H1 (cell line): Measurements from ENCODE around the gene GALNT18.

ENCODE experiments used
- CBX5 ChIP-seq: fragments of 300-800, 300-1000 bp; sonication (generic); IDR thresholded peaks from 2 replicates; pipeline ENCODE4 v1.7.1; 2016; ENCODE audit warnings: antibody characterized with exemption, low read length, low read depth
- CEBPB ChIP-seq: IDR thresholded peaks from 2 replicates; pipeline ENCODE4 v1.6.1; 2012; ENCODE audit warnings: low read depth, low read length
- CHD2 ChIP-seq: IDR thresholded peaks from 2 replicates; pipeline ENCODE4 v1.6.1; 2012; ENCODE audit warnings: low read length, improper control_type of control experiment
- CTCF ChIP-seq, 3 experiments: IDR thresholded peaks; 1 replicate in 2 of 3; 2 replicates in 1 of 3; pipeline versions ENCODE4 v1.5.1 to v1.6.1; 2011; ENCODE audit warnings: low read length in 3 of 3, mild to moderate bottlenecking in 3 of 3, inconsistent platforms in 2 of 3, low read depth in 1 of 3, moderate library complexity in 1 of 3; ENCODE audit not compliant: insufficient read depth in 1 of 3; ENCODE audit errors: control extremely low read depth in 1 of 3
- FOSL1 ChIP-seq: IDR thresholded peaks from 2 replicates; pipeline ENCODE4 v1.6.1; 2011; ENCODE audit warnings: mild to moderate bottlenecking, low read depth, low read length, moderate library complexity; ENCODE audit not compliant: insufficient read depth
- GABPA ChIP-seq: IDR thresholded peaks from 2 replicates; pipeline ENCODE4 v1.6.1; 2011; ENCODE audit warnings: mild to moderate bottlenecking, low read length, moderate library complexity, borderline replicate concordance; ENCODE audit not compliant: insufficient read depth
- JUN ChIP-seq: IDR thresholded peaks from 2 replicates; pipeline ENCODE4 v1.6.1; 2011; ENCODE audit warnings: low read depth, mild to moderate bottlenecking, improper control_type of control experiment, low read length
- POLR2A ChIP-seq, 2 experiments: IDR thresholded peaks; 1 replicate in 1 of 2; 2 replicates in 1 of 2; pipeline ENCODE4 v1.6.1; 2011; ENCODE audit warnings: low read depth in 2 of 2, low read length in 2 of 2, mild to moderate bottlenecking in 2 of 2; ENCODE audit errors: control extremely low read depth in 1 of 2
- TAF1 ChIP-seq: IDR thresholded peaks from 2 replicates; pipeline ENCODE4 v1.6.1; 2011; ENCODE audit warnings: mild to moderate bottlenecking, low read depth, low read length
- TEAD4 ChIP-seq: IDR thresholded peaks from 2 replicates; pipeline ENCODE4 v1.6.1; 2012; ENCODE audit warnings: low read depth, low read length, inconsistent platforms, mixed read lengths

GRCh38 chr11:11261629-11262028 is 360.2 kb downstream of the GALNT18 start:
- TF ChIP-seq TAF1 (no peak), CTCF (IDR thresholded peaks at IDR 0.05; ENCODE audit: control extremely low read depth in 1 of 3, insufficient read depth in 1 of 3, low read depth in 1 of 3, low read length in 3 of 3) (no peak), POLR2A (IDR thresholded peaks at IDR 0.05; ENCODE audit: control extremely low read depth in 1 of 2, low read depth in 2 of 2, low read length in 2 of 2) (no peak), CEBPB (no peak), JUN (no peak), GABPA (no peak), CHD2 (no peak), FOSL1 (no peak), TEAD4 (no peak), CBX5 (no peak)
